Peyer's patch (tissue), 4 donors: ENCODE measurements around the gene EFCAB14.

Experiments
- POLR2A ChIP-seq, 2 donors: fragments of 450-650 bp; IDR thresholded peaks; one replicate each; pipeline ENCODE4 v1.5.1; 2017; ENCODE audit warnings: antibody characterized with exemption in 2 of 2, mild to moderate bottlenecking in 2 of 2, moderate library complexity in 2 of 2
- TF ChIP-seq, protein P1 (sequence below), 6 experiments: fragments of 450-650 bp in 4 of 6; fragments of 200-600 bp in 2 of 6; sonication (generic) in 1 of 6; IDR thresholded peaks; one replicate each; pipeline ENCODE4 v1.5.1; 2017 to 2019; ENCODE audit warnings: antibody characterized with exemption in 6 of 6, mild to moderate bottlenecking in 3 of 6, moderate library complexity in 1 of 6

DNA sequence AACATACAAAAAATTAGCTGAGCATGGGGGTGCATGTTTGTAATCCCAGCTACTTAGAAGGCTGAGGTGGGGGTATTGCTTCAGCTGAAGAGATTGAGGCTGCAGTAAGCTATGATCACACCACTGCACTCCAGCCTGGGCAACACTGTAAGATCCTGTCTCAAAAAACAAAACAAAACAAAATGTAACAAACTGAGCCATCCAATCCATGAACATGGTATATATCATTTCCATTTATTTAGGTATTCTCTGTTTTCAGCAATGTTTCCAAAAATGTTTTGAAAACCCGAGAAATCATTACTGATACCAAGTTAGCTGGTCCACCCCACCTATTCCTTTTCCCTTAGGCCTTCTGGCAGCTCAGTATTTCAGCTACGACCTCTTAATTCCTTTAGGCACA lies 69.2 kb downstream of the EFCAB14 start:
- TF ChIP-seq, protein P1, sequence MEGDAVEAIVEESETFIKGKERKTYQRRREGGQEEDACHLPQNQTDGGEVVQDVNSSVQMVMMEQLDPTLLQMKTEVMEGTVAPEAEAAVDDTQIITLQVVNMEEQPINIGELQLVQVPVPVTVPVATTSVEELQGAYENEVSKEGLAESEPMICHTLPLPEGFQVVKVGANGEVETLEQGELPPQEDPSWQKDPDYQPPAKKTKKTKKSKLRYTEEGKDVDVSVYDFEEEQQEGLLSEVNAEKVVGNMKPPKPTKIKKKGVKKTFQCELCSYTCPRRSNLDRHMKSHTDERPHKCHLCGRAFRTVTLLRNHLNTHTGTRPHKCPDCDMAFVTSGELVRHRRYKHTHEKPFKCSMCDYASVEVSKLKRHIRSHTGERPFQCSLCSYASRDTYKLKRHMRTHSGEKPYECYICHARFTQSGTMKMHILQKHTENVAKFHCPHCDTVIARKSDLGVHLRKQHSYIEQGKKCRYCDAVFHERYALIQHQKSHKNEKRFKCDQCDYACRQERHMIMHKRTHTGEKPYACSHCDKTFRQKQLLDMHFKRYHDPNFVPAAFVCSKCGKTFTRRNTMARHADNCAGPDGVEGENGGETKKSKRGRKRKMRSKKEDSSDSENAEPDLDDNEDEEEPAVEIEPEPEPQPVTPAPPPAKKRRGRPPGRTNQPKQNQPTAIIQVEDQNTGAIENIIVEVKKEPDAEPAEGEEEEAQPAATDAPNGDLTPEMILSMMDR (IDR thresholded peaks at IDR 0.05): no peak
- TF ChIP-seq POLR2A (IDR thresholded peaks at IDR 0.05): no peak
